ENCODE data around the gene AUTS2.

The AUTS2 gene

DNA sequence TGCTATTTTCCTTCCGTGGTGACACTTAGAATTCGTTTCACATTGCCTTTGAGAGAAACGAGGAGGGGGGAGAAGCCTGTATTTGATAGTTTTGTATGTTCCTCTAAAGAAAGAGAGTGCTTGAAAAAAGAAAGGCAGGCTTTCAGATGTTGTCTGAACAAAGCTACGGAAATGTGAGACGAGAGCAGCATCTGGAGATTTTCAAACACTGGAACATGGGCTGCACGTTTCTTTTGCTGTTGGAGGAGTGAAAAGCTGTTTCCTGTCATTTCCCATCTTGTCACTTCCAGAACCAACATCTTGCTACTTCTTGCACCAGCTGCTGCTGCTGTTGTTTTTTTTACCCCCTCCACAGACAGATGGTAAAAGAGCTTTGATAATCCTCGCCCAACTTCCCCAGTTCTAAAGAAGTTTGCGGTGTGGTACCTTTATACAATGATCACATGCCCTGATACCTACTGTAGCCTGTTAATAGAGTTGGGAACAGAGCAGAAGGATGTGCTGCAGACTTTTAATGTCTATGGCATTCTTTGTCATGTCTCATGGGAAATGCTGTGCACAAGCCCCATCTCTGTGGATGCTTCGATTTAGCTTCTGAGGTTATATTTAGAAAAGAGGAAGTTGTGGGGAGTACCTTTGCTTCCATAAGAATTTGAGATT, 408.1 kb downstream of the AUTS2 start:
- no peak for FAIRE-seq
- DNase-seq (ENCODE audit: insufficient read length, low spot score), result no peak

DNA sequence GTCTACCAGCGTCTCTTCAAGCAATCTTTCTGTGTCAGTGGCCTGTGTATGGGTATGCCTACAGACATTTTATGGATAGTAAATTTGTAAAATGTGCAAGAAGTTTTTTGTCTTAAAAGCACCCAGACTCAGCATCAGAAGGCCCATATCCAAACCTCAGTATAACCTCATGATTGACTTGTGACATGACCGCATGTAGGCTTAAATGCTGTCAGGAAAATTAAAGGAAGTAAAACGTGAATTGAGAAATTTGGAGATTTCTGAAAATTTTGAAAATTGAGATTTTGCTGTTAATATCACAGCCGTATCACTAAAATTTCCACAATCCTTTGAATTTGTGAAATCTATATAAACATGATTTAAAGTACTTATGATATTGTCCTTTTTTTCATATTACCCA, 410.2 kb downstream of the AUTS2 start:
- FAIRE-seq (no peak), DNase-seq (ENCODE audit: insufficient read length, low spot score) (no peak)

DNA sequence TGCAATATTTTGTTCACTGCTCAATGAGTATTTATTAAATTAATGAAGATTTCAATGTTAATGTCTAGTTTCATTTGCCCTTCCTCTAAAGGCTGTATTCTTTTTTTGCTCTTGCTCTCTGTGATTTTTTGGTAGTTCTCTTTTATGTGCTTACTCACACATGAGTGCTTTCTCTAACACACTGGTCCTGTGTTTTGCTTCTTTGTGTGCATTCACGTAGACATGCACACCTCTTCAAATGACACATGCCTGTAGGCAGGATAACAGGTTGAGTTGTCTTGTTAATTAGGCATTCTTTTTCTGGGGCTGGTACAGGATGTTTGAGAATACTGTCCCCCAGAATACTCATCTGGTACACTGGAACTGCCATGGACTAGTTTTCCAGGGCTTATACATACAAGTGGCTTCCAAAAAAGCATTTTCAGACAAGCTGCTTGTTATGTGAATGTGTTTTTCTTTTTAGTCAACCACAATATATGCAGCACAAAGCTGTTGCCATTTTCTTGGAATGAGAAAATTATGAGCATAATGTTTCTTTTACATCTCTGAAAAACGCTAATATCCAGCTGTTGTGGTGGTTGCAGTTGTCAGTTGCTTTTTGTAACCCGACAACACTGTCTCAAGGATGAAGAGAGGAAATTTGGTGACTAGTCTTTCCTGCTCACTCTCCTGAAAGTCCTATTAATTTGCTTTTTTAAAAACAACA, 416.4 kb downstream of the AUTS2 start:
- DNase-seq (ENCODE audit: insufficient read length, low spot score) (no peak), FAIRE-seq (no peak)

DNA sequence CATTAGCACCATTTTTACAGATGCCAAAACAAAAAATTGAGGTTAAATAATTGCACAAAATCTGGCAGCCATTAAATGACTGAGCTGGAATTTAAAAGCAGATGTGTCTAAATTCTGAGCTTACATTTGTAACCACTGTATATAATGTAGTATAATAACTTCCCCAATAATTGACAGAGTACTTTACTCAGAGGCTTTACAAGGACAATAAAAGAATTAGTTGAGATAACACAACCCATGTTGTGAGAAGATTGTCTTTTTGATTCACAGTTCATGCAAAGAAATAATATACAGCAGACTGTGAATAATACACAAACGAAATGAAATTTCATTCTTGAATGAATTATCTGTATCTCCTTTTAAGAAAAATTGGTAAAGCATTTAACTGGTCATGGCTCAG, 417.1 kb downstream of the AUTS2 start:
- no peak for DNase-seq (ENCODE audit: insufficient read length, low spot score)
- FAIRE-seq, result no peak

DNA sequence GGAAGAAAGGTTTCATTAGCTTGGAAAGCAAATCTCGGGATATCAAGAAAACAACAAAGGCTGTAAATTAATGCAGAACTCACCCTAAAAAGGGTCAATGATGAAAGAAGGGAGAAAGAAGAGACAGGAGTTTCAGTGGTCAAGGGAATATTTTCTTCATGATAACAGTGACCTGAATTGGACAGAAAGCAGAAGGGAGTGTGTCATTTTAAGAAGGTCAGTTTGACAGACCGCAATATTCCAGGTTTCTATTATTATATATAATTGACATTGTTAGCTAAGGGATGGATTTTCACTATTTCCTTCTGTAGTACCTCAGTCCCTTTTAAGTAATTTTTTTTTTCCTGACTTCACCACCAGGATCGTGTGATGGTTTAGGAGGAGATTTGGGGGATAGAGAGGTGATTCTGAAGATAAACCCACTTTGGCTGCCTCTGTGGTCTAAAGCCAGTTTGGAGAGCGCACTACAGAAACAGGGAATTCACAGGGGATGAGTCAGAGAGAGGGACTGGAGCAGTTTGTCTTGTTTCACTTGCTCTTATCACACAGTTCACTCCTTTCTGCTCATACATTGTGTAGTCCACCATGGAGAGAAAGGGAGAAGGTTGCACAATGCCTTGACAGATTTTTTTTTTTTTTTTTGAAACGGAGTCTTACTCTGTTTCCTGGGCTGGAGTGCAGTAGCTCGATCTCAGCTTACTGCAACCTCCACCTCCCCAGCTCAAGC, 417.9 kb downstream of the AUTS2 start:
- FAIRE-seq (no peak), DNase-seq (ENCODE audit: insufficient read length, low spot score) (no peak)

DNA sequence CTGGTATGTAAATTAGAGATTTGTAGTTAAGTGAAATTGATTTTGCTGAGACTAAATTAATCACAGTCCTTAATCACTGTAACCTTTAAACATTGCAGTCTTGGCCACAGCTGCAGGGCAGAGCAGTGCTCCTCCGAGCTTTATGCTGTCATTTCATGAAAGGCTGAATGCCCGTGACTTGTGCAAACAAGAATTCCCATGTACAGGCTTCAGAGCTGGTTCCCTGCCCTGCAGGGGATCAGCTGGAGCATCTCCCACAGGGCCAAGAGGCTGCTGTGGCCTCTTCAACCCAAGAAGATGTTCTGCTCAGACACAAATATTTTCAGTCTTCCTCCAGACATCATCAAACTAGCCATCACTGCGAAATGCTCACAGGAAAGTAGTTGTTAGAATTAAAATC, 419.1 kb downstream of the AUTS2 start:
- no peak for DNase-seq (ENCODE audit: insufficient read length, low spot score)
- FAIRE-seq, result no peak

DNA sequence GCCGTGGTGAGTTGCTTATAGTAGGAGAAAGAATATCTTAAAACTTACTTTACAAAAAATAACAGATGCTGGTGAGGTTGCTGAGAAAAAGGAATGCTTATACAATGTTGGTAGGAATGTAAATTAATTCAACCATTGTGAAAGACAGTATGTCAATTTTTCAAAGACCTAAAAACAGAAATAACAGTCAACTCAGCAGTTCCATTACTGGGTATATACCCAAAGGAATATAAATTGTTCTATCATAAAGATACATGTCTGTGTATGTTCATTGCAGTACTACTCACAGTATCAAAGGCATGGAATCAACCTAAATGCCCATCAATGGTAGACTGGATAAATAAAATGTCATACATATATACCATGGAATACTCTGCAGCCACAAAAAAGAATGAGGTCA, 420.4 kb downstream of the AUTS2 start:
- FAIRE-seq (no peak), DNase-seq (ENCODE audit: insufficient read length, low spot score) (no peak)

DNA sequence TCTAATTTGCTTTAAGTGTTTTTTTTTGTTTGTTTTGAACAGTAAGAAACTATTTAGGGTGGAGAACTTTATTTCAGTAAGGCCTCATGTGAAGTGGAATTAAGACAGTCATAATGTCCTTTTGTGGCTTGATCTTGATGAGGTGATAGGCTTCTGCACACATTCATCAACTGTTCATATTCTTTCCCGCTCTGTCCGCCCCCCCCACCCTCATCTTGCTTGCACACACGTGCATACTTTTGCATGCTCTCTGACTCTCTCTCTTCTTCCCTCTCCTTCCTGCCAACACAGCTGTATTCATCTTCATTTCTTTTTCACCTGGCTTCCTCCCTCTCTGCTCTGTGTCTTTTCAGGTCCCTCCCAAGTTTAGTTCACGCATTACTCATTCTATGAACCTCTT, 429.6 kb downstream of the AUTS2 start:
- no peak for DNase-seq (ENCODE audit: insufficient read length, low spot score)
- FAIRE-seq, result no peak

DNA sequence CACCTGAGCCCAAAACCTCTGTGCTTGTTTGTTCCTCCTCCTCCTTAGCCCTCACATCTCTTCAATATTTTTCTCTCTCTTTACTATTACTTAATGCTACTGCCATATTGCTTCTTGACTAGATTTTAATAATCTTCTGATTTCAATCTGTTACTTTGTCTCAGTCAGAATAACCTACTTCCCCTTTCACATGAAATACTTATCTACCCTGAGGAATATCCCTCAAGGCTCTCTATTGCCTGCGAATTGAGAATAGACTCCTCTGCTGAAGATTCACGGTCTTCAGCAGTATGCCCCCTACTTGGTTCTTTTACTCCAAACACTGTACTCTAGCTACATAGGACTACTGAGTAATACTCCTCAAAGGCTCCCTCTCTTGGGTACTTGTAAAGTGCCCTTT, 430.3 kb downstream of the AUTS2 start:
- no peak for FAIRE-seq

DNA sequence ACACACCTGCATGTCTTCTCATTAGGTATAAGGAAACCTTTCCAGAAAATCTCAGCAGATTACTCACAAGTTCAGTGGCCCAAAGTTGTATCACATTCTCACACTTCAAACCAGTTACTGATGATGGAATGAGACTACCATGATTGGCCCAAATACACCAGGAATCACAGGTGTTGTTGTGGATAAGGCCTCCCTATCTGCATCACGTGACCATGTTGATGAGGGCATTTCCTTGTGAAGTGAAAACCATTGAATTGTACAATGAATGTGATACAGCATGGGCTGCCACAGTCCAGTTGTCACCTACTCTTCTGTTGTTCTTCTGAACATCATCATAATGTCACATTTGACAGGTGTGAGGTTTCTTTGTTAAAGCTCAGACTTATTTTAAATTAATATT, 431.7 kb downstream of the AUTS2 start:
- DNase-seq (ENCODE audit: insufficient read length, low spot score), result no peak

More for the DNA sequence above, 430.3 kb downstream of the AUTS2 start:
- no peak for DNase-seq (ENCODE audit: insufficient read length, low spot score)

DNA sequence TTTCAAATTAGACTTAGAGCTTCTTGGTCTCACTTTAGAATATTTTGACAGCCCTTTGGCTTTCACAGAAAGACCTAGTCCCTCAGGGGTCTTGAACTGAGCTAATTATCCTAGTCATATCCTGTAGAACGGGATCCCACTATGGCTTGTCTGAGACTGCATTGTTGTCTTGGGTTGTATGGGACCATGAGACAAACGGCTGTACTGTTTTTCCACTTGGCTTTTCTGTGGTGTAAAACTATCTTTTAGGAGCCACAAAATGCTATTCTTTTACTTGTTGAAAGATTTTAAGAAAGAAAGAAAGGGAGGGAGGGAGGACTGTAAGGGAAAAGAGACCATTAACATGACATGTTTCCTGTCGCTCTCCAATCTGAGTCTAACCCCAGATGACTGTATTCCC, 432.5 kb downstream of the AUTS2 start:
- DNase-seq (ENCODE audit: insufficient read length, low spot score) (no peak), FAIRE-seq (no peak)

More for the DNA sequence above, 431.7 kb downstream of the AUTS2 start:
- no peak for FAIRE-seq

DNA sequence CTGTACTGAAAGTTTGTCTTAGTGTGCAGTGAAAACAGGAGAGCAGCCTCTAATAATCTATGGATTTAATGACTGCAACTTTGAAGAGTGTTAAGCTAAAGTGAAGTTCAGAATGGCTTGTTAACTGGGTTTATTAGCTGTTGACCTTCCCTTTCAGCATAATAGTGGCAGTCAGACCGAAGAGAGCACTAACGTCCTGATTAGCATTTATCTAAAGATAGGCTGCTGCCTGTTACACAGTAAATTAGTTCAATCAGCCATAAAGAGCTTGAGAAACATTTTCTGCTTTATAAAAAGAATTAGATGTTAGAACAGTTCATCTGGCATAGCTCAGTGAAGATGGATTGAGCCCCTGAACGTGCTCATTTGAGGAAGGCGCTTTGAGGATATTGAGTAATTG, 433.0 kb downstream of the AUTS2 start:
- no peak for FAIRE-seq
- no peak for DNase-seq (ENCODE audit: insufficient read length, low spot score)

DNA sequence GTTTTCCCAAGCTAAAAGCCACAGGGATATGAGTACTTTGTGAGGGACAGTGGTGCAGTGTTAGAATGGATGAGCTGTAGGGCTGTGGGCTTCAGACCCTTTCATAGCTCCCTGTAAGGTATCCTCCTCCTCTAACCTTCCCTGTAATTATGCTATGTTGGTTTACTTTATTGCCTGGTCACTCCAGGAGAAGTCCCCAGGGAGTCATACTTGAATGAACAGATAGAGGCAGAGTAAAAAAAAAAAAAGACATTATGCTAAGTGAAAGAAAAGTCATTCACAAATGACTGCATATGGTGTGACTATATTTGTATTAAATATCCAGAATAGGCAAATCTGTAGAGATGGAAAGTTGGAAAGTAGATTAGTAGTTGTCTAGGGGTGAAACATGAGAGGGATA, 434.4 kb downstream of the AUTS2 start:
- no peak for DNase-seq (ENCODE audit: insufficient read length, low spot score)
- no peak for FAIRE-seq

DNA sequence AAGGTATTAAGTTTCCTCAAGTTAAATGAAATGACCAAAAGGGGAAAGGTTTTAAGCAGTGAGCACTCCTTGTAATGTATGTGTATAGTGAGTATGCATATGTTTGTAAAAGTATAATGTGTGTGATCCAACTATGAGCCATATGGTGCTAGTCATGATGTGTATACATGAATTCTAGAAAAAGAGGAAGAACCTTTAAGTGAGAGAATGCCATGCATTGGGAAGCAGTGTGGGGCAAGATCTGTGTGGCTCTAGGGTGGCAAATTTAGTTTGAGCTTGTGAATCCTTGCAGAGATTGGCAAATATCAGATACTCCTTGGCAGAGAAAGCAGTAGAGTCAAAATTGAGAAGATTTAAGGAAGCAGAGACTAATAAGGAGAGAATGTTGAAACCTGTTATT, 435.0 kb downstream of the AUTS2 start:
- FAIRE-seq (no peak), DNase-seq (ENCODE audit: insufficient read length, low spot score) (no peak)

DNA sequence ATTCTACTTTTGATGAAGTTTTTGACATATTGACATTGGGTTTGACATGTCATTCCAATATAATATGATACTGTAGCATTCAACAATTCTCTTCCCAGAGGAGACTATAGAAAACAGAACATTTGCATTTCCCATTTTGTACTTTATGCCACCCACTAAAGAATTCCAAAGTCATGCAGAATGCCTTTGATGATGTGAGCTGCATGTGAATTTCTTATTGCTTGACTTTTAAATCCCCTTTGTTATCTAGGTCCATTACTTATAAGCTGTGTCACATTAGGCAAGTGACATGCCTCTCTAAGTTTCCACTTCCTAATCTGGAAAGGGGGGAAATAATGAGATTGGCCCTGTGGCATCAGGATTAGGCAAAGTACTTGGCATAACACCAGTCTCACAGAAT, 436.7 kb downstream of the AUTS2 start:
- FAIRE-seq (no peak), DNase-seq (ENCODE audit: insufficient read length, low spot score) (no peak)

DNA sequence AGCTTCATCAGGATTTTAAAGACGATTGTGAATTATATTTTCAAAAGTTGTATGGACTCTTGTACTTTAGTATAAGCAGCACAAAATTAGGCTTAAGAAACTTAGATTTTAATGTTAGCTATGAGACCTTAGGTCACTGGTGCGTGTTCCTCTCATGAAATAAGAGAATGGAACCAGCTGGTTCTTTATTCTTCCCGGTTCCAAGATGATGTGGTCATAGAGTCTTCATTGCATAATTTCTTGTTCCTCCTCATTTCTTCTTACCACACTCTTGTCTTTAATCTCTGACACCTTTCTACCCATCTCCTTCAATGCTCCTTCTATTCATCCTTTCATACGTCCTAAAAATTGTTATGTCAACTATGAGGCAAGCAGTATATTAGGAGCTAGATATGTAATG, 437.2 kb downstream of the AUTS2 start:
- no peak for DNase-seq (ENCODE audit: insufficient read length, low spot score)
- FAIRE-seq, result no peak

DNA sequence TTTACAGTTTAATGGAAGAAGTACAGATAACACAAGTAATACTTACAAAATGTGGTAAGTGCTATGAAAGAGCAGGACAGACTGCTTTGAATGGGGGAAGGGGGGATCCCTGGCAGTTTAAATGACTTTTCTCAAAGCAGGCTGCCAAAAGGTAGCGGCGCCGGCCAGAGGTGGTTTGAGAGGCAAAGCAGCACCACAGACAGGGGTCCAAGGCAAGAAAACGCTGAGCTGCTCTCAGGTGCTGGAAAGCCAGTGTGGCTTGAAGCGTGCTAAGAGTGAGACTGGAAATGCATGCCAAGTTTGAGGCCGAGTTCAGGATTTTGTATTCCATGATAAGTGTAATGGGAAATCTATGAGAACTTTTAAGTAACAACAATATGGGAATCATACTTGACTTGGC, 437.7 kb downstream of the AUTS2 start:
- FAIRE-seq (no peak), DNase-seq (ENCODE audit: insufficient read length, low spot score) (no peak)

DNA sequence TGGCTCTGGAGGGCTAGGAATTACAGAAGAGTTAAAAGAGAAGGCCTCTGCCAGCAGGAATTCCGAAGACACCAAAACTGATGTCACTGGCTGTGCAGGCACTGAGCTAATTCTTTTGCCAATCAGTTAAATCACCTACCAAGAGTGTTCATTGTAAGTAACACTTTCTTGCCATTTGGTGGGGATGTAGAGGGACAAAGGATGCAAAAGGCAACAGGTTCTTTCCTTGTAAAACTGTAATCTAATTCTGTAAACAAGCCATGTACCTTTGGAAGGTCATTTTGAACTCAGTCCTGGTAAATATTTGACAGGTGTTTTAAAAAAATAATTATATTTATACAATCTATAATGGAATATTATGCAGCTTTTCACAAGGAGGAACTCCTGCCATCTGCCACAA, 438.4 kb downstream of the AUTS2 start:
- FAIRE-seq (no peak), DNase-seq (ENCODE audit: insufficient read length, low spot score) (no peak)

DNA sequence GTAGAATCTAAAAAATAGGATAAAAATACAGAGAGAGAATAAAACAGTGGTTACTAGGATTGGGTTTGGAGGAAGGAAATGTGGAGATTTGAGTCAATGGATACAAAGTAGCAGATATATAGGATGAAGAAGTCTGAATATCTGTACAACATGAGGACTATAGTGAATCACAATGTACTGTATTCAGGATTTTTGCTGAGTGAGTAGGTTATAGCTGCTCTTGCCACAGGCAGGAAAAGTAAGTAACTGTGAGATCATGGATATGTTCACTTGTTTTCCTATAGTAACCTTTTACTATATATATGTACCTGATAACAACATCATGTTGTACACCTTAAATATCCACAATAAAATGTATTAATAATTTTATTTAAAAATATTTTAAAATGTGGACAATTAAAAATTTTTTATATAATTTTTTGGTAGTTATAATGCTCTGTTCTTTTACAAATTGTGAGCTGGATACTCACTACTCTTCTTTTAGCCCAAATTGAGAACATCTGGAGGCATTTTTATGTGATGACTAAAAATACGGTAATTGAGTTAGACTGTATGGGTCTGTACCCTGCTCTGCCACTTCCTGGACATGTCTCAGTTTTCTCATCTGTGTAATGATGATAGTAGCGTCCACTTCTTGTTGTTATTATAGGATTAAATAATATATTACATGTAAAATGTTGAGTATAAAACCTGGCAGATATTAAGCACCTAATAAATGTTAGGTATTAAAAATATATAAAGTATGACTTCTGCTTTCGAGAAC, 439.1 kb downstream of the AUTS2 start:
- FAIRE-seq, result no peak
- no peak for DNase-seq (ENCODE audit: insufficient read length, low spot score)

DNA sequence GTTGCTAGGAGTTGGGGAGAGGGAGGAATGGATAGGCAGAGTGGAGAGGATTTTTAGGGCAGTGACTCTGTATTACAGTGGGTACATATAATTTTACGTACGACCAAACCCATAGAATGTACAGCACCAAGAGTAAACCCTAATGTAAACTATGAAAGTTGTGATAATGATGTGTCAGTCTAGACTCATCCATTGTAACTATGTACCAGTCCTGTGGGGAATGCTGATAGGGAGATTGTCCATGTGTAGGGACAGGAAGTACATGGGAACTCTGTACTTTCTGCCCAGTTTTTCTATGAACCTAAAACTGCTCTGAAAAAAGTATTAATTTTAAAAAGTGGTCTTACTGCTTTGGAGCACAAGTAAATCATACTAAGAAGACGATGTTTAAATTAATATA, 441.8 kb downstream of the AUTS2 start:
- FAIRE-seq (no peak), DNase-seq (ENCODE audit: insufficient read length, low spot score) (no peak)

Measured in GM19239 (cell line).